ENCODE results near the gene ABCB10. TPM values are rescaled to one million over a fixed set of nuclear protein-coding genes. Genes with fewer than 3 reads are reported as not detected.

ABCB10 gene
- total RNA-seq, 6 donors from 2014 or later = 11.1 to 21.3 (median 17.7) TPM

DNA sequence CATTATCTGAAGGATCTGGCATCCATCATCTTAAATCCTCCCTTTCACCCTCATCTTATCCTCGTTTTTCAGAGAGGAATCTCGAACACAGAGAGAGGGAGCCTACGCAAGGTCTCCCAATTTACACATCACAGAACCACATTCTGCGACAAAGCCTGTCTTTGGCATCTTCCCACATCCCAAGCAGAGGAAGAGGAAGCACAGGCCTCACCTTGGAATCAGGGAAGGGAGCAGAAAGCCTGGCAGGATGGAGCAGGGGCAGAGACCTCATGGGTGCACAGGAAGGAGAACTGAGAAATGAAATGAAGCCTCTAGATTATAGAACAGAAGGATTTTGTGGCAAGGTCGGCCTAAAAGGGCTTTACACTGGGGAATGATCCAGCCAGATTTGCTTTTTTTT, 5.8 kb downstream of the ABCB10 start:
- Histone ChIP-seq H3K27ac (no peak overlapping the region), H3K9me3 (no peaks in the 10 kb centered on the region), H3K4me1 (peaks cover 19 to 31% (median 19%) of the 10 kb centered on the region in 4 donors), H3K4me3 (no peak overlapping the region), H3K27me3 (no peaks in the 10 kb centered on the region), H3K36me3 (peaks cover 0 to 11% (median 5%) of the 10 kb centered on the region in 4 donors)
- no peak for TF ChIP-seq POLR2A (IDR thresholded peaks at IDR 0.05)
- TF ChIP-seq POLR2AphosphoS5 (IDR thresholded peaks at IDR 0.05) = no peak
- no peak for TF ChIP-seq EP300 (IDR thresholded peaks at IDR 0.05)
- TF ChIP-seq, protein P1, sequence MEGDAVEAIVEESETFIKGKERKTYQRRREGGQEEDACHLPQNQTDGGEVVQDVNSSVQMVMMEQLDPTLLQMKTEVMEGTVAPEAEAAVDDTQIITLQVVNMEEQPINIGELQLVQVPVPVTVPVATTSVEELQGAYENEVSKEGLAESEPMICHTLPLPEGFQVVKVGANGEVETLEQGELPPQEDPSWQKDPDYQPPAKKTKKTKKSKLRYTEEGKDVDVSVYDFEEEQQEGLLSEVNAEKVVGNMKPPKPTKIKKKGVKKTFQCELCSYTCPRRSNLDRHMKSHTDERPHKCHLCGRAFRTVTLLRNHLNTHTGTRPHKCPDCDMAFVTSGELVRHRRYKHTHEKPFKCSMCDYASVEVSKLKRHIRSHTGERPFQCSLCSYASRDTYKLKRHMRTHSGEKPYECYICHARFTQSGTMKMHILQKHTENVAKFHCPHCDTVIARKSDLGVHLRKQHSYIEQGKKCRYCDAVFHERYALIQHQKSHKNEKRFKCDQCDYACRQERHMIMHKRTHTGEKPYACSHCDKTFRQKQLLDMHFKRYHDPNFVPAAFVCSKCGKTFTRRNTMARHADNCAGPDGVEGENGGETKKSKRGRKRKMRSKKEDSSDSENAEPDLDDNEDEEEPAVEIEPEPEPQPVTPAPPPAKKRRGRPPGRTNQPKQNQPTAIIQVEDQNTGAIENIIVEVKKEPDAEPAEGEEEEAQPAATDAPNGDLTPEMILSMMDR (IDR thresholded peaks at IDR 0.05) = no peak
- DNase-seq (no peak), ATAC-seq (ENCODE audit: low FRiP score in 2 of 2) (no peak)
- WGBS, 2 donors = 80 to 83% methylated on average over 5 of the region's 5 CpGs

DNA sequence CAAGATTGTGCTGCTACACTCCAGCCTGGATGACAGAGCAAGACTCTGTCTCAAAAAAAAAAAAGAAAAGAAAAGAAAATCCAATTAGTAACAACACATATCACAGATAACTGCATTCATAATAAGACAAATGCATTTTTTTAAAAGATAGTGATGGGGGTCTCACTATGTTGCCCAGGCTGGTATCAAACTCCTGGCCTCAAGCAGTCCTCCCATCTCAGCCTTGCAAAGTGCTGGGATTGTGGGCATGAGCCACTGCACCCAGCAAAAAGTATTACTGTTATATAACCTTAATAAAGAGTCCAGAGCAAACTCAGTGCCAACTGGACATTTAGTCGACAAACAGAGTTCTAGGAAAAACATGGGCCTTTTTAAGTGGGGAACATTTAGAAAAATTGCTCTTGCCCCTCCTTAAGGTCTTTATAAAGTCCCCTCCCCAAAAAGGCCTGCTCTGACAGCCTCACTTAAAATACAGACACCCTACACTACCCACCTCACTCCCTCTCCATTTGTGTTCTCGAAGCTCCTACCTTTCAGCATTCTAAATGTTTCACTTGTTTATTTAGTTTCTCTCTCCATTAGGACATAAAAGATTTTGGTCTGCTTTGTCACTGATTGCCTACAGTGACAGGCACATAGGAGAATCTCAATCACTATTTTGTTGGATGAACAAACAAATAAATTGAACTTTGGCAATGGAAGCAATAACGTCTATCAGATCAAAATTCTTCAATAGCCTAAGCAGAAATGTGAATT, 7.5 kb downstream of the ABCB10 start:
- TF ChIP-seq POLR2AphosphoS5 (IDR thresholded peaks at IDR 0.05) (no peak), POLR2A (IDR thresholded peaks at IDR 0.05) (no peak), EP300 (IDR thresholded peaks at IDR 0.05) (no peak)
- WGBS, 2 donors = 77 to 85% methylated on average over 3 of the region's 3 CpGs
- no peak overlapping the region for H3K4me3 ChIP-seq
- no peaks in the 10 kb centered on the region for H3K27me3 ChIP-seq
- H3K36me3 ChIP-seq = peaks cover 8 to 24% (median 16%) of the 10 kb centered on the region in 4 donors
- peaks cover 3 to 14% (median 5%) of the 10 kb centered on the region in 4 donors for H3K4me1 ChIP-seq
- H3K9me3 ChIP-seq = no peaks in the 10 kb centered on the region
- H3K27ac ChIP-seq = no peak overlapping the region
- ATAC-seq (ENCODE audit: low FRiP score in 2 of 2) (no peak), DNase-seq (no peak)

DNA sequence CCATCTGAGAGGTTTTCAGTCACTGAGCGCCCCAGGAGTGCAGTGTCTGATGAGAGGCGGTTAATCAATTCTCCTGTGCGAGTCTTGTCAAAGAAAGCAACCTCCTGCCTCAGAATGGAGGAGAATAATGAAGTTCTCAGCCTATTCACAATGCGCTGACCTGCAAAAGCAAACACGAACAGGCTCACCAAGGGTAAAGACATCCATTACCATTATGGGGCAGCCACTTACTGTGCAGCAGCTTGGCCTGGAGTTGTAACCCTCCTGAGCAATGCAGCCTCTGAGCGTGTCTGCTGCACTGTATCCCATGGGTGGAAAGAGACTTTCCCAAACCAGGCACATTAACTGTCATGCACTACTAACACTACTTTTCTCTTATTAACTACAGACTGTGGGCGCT, 11.0 kb downstream of the ABCB10 start:
- Histone ChIP-seq H3K9me3 (no peaks in the 10 kb centered on the region), H3K4me3 (no peak overlapping the region), H3K27ac (no peak overlapping the region), H3K27me3 (no peaks in the 10 kb centered on the region), H3K4me1 (no peaks in the 10 kb centered on the region), H3K36me3 (peaks cover 8 to 47% (median 24%) of the 10 kb centered on the region in 4 donors)
- ATAC-seq (ENCODE audit: low FRiP score in 2 of 2) = no peak
- TF ChIP-seq EP300 (IDR thresholded peaks at IDR 0.05) (no peak), POLR2AphosphoS5 (IDR thresholded peaks at IDR 0.05) (no peak), POLR2A (IDR thresholded peaks at IDR 0.05) (no peak)
- TF ChIP-seq, protein P1 (IDR thresholded peaks at IDR 0.05) = no peak
- 94 to 97% methylated on average over 7 of the region's 7 CpGs for WGBS, 2 donors
- no peak for DNase-seq

DNA sequence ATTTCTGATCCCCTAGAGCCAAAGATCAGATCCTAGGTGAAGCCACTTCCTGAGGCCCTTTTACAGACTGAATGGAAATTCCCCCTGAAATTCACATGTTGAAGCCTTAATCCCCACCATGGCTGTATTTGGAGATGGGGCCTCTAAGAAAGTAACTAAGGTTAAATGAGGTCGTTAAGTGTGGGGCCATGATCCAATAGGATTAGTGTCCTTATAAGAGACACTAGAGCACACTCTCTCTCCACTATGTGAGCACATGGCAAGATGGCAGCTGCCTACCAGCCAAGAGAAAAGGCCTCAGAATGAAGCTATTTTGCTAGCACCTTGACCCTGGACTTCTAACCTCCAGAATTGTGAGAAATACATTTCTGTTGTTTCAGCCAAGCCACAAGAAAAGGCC, 13.9 kb downstream of the ABCB10 start:
- DNase-seq (no peak), ATAC-seq (ENCODE audit: low FRiP score in 2 of 2) (no peak)
- Histone ChIP-seq H3K27ac (no peak overlapping the region), H3K27me3 (no peaks in the 10 kb centered on the region), H3K9me3 (no peaks in the 10 kb centered on the region), H3K36me3 (peaks cover 8 to 75% (median 37%) of the 10 kb centered on the region in 4 donors), H3K4me1 (no peaks in the 10 kb centered on the region), H3K4me3 (no peak overlapping the region)
- 82 to 100% methylated on average over 1 of the region's 1 CpG for WGBS, 2 donors
- TF ChIP-seq POLR2A (IDR thresholded peaks at IDR 0.05) (no peak), EP300 (IDR thresholded peaks at IDR 0.05) (no peak)
- TF ChIP-seq, protein P1 (IDR thresholded peaks at IDR 0.05) = no peak

DNA sequence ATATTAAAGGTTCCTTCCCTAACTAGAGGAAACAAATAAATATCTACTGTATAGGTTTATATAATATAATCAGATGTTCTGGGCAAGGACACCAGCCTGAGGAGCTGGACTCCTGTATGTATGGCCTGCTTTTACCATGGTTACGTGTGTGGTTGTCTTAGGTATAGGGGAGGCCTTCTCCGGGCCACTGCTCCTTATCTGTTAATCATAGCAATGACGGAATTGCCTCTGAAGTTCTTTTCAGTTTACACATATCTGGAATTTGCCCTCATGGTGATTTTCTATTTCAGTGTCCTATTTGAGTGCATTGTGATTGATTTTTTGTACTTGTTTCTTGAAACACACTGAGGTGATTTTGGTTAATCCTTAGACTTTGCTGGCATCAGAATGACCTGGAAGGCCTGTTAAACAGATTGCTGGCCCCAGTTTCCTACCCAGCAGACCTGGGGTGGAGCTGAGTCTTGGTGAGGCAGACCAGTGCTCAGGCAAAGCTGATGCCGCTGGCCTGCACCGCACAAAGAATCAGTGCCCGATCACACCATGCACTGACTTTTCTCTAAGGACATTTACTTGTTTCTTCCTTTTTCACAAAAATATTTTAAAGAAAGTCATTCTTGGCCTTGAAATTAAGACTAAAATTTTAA, 18.5 kb downstream of the ABCB10 start:
- no peaks in the 10 kb centered on the region for H3K27me3 ChIP-seq
- no peak overlapping the region for H3K27ac ChIP-seq
- 95 to 97% methylated on average over 6 of the region's 6 CpGs for WGBS, 2 donors
- no peaks in the 10 kb centered on the region for H3K4me1 ChIP-seq
- H3K9me3 ChIP-seq = no peaks in the 10 kb centered on the region
- peaks cover 14 to 83% (median 46%) of the 10 kb centered on the region in 4 donors for H3K36me3 ChIP-seq
- ATAC-seq (ENCODE audit: low FRiP score in 2 of 2) = no peak
- TF ChIP-seq POLR2AphosphoS5 (IDR thresholded peaks at IDR 0.05) = no peak
- no peak for TF ChIP-seq EP300 (IDR thresholded peaks at IDR 0.05)
- TF ChIP-seq, protein P1 (IDR thresholded peaks at IDR 0.05) = no peak
- TF ChIP-seq POLR2A (IDR thresholded peaks at IDR 0.05) = no peak
- H3K4me3 ChIP-seq = no peak overlapping the region
- DNase-seq = no peak
